ENCODE measurements around the gene AOX1.

- TF ChIP-seq CTCF (IDR thresholded peaks at IDR 0.05; ENCODE audit: borderline replicate concordance, extremely low read depth, low read length, poor library complexity, severe bottlenecking) (no peak), EZH2 (IDR thresholded peaks at IDR 0.05; ENCODE audit: borderline replicate concordance, low read depth, low read length, severe bottlenecking) (no peak)
These were observed 5.5 kb downstream of the AOX1 start for GRCh38 chr2:200591308-200591707.

Measured in DND-41 (cell line).